Stomach (tissue), 9 donors: Measurements from ENCODE around the gene MAEA. TPM values are rescaled to one million over a fixed set of nuclear protein-coding genes. Genes with fewer than 3 reads are reported as not detected.

Source experiments
- DNase-seq, 2 donors: peaks; one replicate each; pipeline versions ENCODE4 v3.0.0 to v3.0.0-alpha.2; 2013 to 2019
- H3K27ac ChIP-seq, 5 donors: fragments of 200-600 bp in 4 of 5; sonication (generic) in 4 of 5; one replicate each; pipeline ENCODE4 v1.5.1; 2013 to 2019; ENCODE audit warnings: mild to moderate bottlenecking in 1 of 5, moderate library complexity in 1 of 5
- H3K27me3 ChIP-seq, 3 donors: fragments of 200-600 bp; sonication (generic); one replicate each; pipeline ENCODE4 v1.5.1; 2017 to 2019; ENCODE audit warnings: mixed run types in 1 of 3
- H3K36me3 ChIP-seq, 4 donors: fragments of 200-600 bp; sonication (generic); 1 replicate in 3 of 4; 2 replicates in 1 of 4; pipeline ENCODE4 v1.5.1; 2016 to 2019
- H3K4me1 ChIP-seq, 4 donors: fragments of 200-600 bp; sonication (generic); one replicate each; pipeline ENCODE4 v1.5.1; 2016 to 2019
- H3K4me3 ChIP-seq, 4 donors: fragments of 200-600 bp; sonication (generic) in 3 of 4; one replicate each; pipeline ENCODE4 v1.5.1; 2016 to 2019; ENCODE audit warnings: mild to moderate bottlenecking in 1 of 4
- H3K9me3 ChIP-seq, 4 donors: fragments of 200-600 bp; sonication (generic); one replicate each; pipeline ENCODE4 v1.5.1; 2016 to 2019
- EP300 ChIP-seq: sonication (generic); formaldehyde crosslinking; IDR thresholded peaks from one replicate; pipeline ENCODE4 v1.6.1; 2017; ENCODE audit warnings: antibody characterized with exemption
- POLR2A ChIP-seq, 4 donors: fragments of 450-650 bp; IDR thresholded peaks; one replicate each; pipeline ENCODE4 v1.6.1; 2016; ENCODE audit warnings: antibody characterized with exemption in 4 of 4, control low read depth in 2 of 4, mild to moderate bottlenecking in 1 of 4, moderate library complexity in 1 of 4
- POLR2AphosphoS5 ChIP-seq, 3 donors: sonication (generic); formaldehyde crosslinking; IDR thresholded peaks; one replicate each; pipeline ENCODE4 v1.6.1; 2016; ENCODE audit warnings: antibody characterized with exemption in 3 of 3
- WGBS, 5 donors: extraction: QIAGEN DNeasy Blood & Tissue Kit in 3 of 5; methylation state at CpG; one replicate each; pipeline versions ENCODE4 v1.1.5 to v1.1.7; 2013 to 2018; 5-methylcytosine and 5-hydroxymethylcytosine counted together
- intact Hi-C: fragments of 100-400 bp; cut with DNase I; formaldehyde crosslinking; loops from one replicate; pipeline ENCODE4 v1.15.1; 2023; ENCODE audit warnings: low total_unique reads
- polyA plus RNA-seq, 3 donors: library from polyadenylated mRNA; stranded (reverse); fragments of 200-250 nt; gene quantifications; one replicate each; pipeline ENCODE4 v1.2.3, GENCODE V29; 2013
- total RNA-seq, 5 donors: library from RNA; depleted of rRNA; stranded (reverse); fragments of >200 nt; gene quantifications; one replicate each; pipeline versions ENCODE4 v1.1.0 to v1.2.3, GENCODE V29; 2014 to 2016
- TF ChIP-seq, protein P1 (sequence below), 7 experiments: fragments of 450-650 bp in 4 of 7; fragments of 200-600 bp in 3 of 7; sonication (generic) in 3 of 7; IDR thresholded peaks; one replicate each; pipeline ENCODE4 v1.5.1; 2016 to 2019; ENCODE audit warnings: antibody characterized with exemption in 7 of 7, control low read depth in 2 of 7, mild to moderate bottlenecking in 1 of 7
- donor health status: healthy with polysubstance abuse.
- donor health status: Bipolar disorder and iron deficiency.
- donor health status: healthy.

The MAEA gene
- total and polyA plus RNA-seq, 8 donors: 34.0 to 295 (median 63.0) TPM

DNA sequence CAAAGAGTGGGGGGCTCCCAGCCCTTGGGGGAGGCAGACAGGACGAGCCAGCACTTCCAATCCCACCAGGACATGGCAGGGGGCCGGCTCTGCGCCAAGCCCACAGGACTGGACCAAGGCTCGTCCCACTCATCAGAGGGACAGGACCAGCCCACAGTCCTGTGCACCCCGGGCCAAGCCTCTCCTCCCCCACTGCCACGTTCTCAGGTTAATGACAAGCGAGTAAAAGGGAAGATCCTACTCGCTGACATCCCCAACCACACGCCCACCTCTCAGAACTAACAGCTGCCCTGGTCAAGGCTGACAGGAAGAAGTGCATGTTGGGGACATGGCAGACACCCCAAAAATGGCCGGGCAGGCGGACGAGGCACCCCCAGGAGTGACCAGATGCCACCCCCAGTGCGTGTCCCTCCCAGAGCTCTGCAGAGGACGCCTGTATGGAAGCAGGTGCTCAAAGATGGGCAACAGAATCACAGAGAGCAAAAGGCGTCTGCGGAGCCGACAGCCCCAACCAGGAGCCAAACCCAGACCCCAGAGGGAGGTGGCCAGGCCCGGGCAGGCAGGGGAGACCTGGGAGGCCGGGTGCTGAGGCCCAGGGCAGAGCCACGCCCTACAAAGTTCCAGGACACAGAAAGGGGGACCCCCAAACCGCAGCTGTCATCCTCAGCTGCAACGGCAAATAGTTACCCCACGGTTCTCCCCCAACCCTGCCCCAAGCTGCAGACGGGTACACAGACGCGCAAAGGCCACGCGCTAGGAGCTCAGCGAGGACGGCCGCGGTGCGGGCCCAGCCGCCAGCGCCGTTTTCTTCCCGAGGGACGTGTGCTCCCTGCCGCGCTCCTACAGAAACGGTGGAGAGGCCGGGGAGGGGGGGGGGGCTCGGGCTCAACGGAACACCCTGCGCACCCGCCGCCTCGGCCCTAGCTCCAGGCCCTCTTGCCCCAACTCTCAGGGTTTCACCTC is 42.5 kb upstream of the MAEA start:
- peak in 1 of 2 donors; percentile 54 for DNase-seq
- TF ChIP-seq EP300 (no peak), POLR2A (IDR thresholded peaks at IDR 0.05) (no peak), POLR2AphosphoS5 (IDR thresholded peaks at IDR 0.05) (no peak)
- TF ChIP-seq, protein P1, sequence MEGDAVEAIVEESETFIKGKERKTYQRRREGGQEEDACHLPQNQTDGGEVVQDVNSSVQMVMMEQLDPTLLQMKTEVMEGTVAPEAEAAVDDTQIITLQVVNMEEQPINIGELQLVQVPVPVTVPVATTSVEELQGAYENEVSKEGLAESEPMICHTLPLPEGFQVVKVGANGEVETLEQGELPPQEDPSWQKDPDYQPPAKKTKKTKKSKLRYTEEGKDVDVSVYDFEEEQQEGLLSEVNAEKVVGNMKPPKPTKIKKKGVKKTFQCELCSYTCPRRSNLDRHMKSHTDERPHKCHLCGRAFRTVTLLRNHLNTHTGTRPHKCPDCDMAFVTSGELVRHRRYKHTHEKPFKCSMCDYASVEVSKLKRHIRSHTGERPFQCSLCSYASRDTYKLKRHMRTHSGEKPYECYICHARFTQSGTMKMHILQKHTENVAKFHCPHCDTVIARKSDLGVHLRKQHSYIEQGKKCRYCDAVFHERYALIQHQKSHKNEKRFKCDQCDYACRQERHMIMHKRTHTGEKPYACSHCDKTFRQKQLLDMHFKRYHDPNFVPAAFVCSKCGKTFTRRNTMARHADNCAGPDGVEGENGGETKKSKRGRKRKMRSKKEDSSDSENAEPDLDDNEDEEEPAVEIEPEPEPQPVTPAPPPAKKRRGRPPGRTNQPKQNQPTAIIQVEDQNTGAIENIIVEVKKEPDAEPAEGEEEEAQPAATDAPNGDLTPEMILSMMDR (IDR thresholded peaks at IDR 0.05): no peak
- peak overlapping the region; percentile 95 to 98 (median 97) for H3K27ac ChIP-seq
- 7 to 13% (median 8%) methylated on average over 30 to 48 of the region's 48 CpGs for WGBS, 5 donors
- H3K27me3 ChIP-seq: no peaks in the 10 kb centered on the region
- intact Hi-C loops: no loop called here
- H3K4me3 ChIP-seq: peak overlapping the region; percentile 74 to 96 (median 85)
- no peaks in the 10 kb centered on the region for H3K9me3 ChIP-seq
- peaks cover 63 to 75% (median 72%) of the 10 kb centered on the region in 4 donors for H3K4me1 ChIP-seq
- peaks cover 0 to 11% (median 3%) of the 10 kb centered on the region in 4 donors for H3K36me3 ChIP-seq

GRCh38 chr4:1247864-1248244 is 41.8 kb upstream of the MAEA start:
- no peaks in the 10 kb centered on the region for H3K9me3 ChIP-seq
- DNase-seq: no peak
- H3K4me3 ChIP-seq: peak overlapping the region; percentile 74 to 96 (median 85)
- WGBS, 5 donors: 0 to 1% (median 0%) methylated on average over 7 to 40 of the region's 40 CpGs
- intact Hi-C loops: no loop called here
- no peaks in the 10 kb centered on the region for H3K27me3 ChIP-seq
- TF ChIP-seq EP300 (no peak), POLR2AphosphoS5 (IDR thresholded peaks at IDR 0.05) (no peak), POLR2A (IDR thresholded peaks at IDR 0.05) (no peak)
- TF ChIP-seq, protein P1 (IDR thresholded peaks at IDR 0.05): no peak
- peaks cover 0 to 11% (median 3%) of the 10 kb centered on the region in 4 donors for H3K36me3 ChIP-seq
- peak overlapping the region; percentile 95 to 98 (median 97) for H3K27ac ChIP-seq
- H3K4me1 ChIP-seq: peaks cover 59 to 71% (median 65%) of the 10 kb centered on the region in 4 donors

- intact Hi-C loops: no loop called here
- 0 to 2% (median 0%) methylated on average over 9 to 161 of the region's 163 CpGs; no CpG with 5 or more reads in 1 of the 5 donors for WGBS, 5 donors
- Histone ChIP-seq H3K27me3 (no peaks in the 10 kb centered on the region), H3K4me3 (peak within 1 kb of the TSS; percentile 74 to 96 (median 85)), H3K9me3 (no peaks in the 10 kb centered on the region), H3K27ac (peak within 1 kb of the TSS; percentile 97 to 98 (median 97)), H3K4me1 (peaks cover 53 to 68% (median 59%) of the 10 kb centered on the region in 4 donors), H3K36me3 (peaks cover 0 to 8% (median 3%) of the 10 kb centered on the region in 4 donors)
- TF ChIP-seq, protein P1 (IDR thresholded peaks at IDR 0.05): no peak
- TF ChIP-seq EP300 (no peak), POLR2AphosphoS5 (IDR thresholded peaks at IDR 0.05) (peak in 2 of 3 donors; percentile 39 to 49)
- peak; percentile 79 to 96 for DNase-seq
Observed at GRCh38 chr4:1248245-1249147, 41.2 kb upstream of the MAEA start, which contains the start of gene CTBP1. Gene CTBP1 (minus strand): TSS chr4:1249130. CDS start chr4:1241331, 7,799 bp downstream.
